Right lobe of liver (tissue), 4 donors: Measurements from ENCODE around the gene COL6A1.

ENCODE experiments used
- POLR2A ChIP-seq: fragments of 450-650 bp; IDR thresholded peaks from one replicate; pipeline ENCODE4 v1.6.1; 2017; ENCODE audit warnings: antibody characterized with exemption, mild to moderate bottlenecking
- TF ChIP-seq, protein P1 (sequence below), 4 donors: fragments of 200-600 bp in 3 of 4; fragments of 450-650 bp in 1 of 4; IDR thresholded peaks; one replicate each; pipeline versions ENCODE4 v1.5.1 to v1.8.0; 2016 to 2022; ENCODE audit warnings: antibody characterized with exemption in 4 of 4, mild to moderate bottlenecking in 2 of 4
- donor health status: DM: no; HTN: no; CAD: no.
- donor health status: DM: no; HTN: no; CAD: no.
- donor health status: DM: no; HTN: yes; CAD: no.

GRCh38 chr21:46005081-46005480, 23.5 kb downstream of the COL6A1 start:
- TF ChIP-seq, protein P1, sequence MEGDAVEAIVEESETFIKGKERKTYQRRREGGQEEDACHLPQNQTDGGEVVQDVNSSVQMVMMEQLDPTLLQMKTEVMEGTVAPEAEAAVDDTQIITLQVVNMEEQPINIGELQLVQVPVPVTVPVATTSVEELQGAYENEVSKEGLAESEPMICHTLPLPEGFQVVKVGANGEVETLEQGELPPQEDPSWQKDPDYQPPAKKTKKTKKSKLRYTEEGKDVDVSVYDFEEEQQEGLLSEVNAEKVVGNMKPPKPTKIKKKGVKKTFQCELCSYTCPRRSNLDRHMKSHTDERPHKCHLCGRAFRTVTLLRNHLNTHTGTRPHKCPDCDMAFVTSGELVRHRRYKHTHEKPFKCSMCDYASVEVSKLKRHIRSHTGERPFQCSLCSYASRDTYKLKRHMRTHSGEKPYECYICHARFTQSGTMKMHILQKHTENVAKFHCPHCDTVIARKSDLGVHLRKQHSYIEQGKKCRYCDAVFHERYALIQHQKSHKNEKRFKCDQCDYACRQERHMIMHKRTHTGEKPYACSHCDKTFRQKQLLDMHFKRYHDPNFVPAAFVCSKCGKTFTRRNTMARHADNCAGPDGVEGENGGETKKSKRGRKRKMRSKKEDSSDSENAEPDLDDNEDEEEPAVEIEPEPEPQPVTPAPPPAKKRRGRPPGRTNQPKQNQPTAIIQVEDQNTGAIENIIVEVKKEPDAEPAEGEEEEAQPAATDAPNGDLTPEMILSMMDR (IDR thresholded peaks at IDR 0.05), result no peak
- no peak for TF ChIP-seq POLR2A
